Prostate gland (tissue), 2 donors: Measurements from ENCODE around the gene OSBPL8.

ENCODE experiments used
- CTCF ChIP-seq, 4 experiments: fragments of 200-600 bp in 2 of 4; fragments of 450-650 bp in 2 of 4; sonication (generic) in 2 of 4; IDR thresholded peaks; 1 replicate in 3 of 4; 2 replicates in 1 of 4; pipeline ENCODE4 v1.5.1; 2016 to 2019; ENCODE audit warnings: antibody characterized with exemption in 4 of 4, mild to moderate bottlenecking in 2 of 4, moderate library complexity in 2 of 4
- POLR2A ChIP-seq: fragments of 450-650 bp; IDR thresholded peaks from one replicate; pipeline ENCODE4 v1.6.1; 2016; ENCODE audit warnings: antibody characterized with exemption, mild to moderate bottlenecking

GRCh38 chr12:76519538-76519937 is 40.0 kb downstream of the OSBPL8 start:
- no peak for TF ChIP-seq CTCF (IDR thresholded peaks at IDR 0.05)
- TF ChIP-seq POLR2A = no peak
